ENCODE data around the gene TRIM66.

The TRIM66 gene

GRCh38 chr11:8624698-8625097, 57.8 kb downstream of the TRIM66 start:
- TF ChIP-seq CTCF (IDR thresholded peaks at IDR 0.05) = no peak
- TF ChIP-seq ZFX (IDR thresholded peaks at IDR 0.05; ENCODE audit: borderline replicate concordance) = no peak
- H3K27ac ChIP-seq = no peak overlapping the region

DNA sequence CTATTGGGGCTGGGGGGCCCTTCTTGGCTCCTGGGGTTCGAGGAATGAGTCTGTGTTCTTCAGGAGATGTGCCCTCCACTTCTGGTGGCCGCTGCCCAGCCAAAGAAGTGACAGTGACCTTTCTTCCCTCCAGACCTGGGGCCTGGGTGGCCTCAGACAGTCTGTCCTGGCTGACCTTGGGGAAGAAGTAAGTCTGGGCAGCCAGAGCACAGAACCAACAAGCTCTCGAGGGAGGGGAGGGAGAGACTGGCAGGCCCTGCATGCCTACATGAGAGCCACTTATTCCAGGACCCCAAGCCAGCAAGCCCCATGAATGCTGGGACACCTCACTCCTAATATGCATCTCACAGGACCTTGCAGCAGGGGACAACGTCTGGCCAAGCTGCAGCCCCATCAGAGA, 61.3 kb downstream of the TRIM66 start:
- no peak for TF ChIP-seq CTCF (IDR thresholded peaks at IDR 0.05)
- no peak for TF ChIP-seq ZFX (IDR thresholded peaks at IDR 0.05; ENCODE audit: borderline replicate concordance)
- H3K27ac ChIP-seq = no peak overlapping the region

DNA sequence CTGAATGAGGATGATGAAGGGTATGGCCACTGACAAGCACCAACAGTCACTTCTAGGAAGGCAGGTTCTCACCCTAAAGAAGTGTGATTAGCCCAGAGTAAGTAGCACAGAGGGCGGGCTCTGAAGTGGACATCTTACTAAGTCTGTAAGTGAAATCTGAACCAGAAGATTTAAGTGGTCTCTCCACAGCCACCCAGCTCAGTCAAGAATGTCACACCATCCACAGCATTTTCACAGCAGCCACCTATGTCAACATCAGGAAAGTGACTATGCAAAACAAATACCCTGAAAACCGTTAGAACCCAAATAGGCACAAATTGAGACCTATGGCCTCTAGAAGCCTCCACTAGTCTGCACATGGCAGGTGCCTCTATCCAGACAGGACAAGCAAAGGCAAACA, 65.4 kb downstream of the TRIM66 start:
- TF ChIP-seq ZFX (IDR thresholded peaks at IDR 0.05; ENCODE audit: borderline replicate concordance) (no peak), CTCF (IDR thresholded peaks at IDR 0.05) (no peak)
- H3K27ac ChIP-seq = no peak overlapping the region

GRCh38 chr11:8615291-8616032, 67.0 kb downstream of the TRIM66 start:
- no peak overlapping the region for H3K27ac ChIP-seq
- no peak for TF ChIP-seq ZFX (IDR thresholded peaks at IDR 0.05; ENCODE audit: borderline replicate concordance)
- TF ChIP-seq CTCF (IDR thresholded peaks at IDR 0.05) = no peak

- TF ChIP-seq ZFX (IDR thresholded peaks at IDR 0.05; ENCODE audit: borderline replicate concordance) = no peak
- no peak for TF ChIP-seq CTCF (IDR thresholded peaks at IDR 0.05)
- no peak overlapping the region for H3K27ac ChIP-seq
These were observed 68.0 kb downstream of the TRIM66 start for GRCh38 chr11:8614497-8614896.

DNA sequence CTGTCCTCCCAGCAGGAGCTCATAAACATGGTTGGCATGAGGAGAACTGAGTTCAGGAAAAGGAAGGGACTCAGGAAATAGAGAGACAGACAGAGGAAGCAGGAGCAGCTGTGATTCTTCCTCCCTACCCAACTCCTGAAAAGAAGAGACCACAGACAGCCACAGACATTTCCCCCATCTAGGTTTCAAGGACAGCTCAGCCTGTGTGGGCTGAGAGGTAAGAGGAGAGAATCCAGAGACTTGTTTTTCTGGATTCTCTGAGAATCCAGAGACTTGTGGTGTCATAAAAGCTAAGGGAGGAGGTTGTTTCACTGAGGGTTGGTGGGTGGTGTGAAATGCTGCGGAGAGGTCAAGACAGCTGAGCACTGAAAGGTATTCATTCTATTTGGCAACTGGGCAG, 69.4 kb downstream of the TRIM66 start:
- no peak for TF ChIP-seq CTCF (IDR thresholded peaks at IDR 0.05)
- no peak for TF ChIP-seq ZFX (IDR thresholded peaks at IDR 0.05; ENCODE audit: borderline replicate concordance)
- H3K27ac ChIP-seq = no peak overlapping the region

DNA sequence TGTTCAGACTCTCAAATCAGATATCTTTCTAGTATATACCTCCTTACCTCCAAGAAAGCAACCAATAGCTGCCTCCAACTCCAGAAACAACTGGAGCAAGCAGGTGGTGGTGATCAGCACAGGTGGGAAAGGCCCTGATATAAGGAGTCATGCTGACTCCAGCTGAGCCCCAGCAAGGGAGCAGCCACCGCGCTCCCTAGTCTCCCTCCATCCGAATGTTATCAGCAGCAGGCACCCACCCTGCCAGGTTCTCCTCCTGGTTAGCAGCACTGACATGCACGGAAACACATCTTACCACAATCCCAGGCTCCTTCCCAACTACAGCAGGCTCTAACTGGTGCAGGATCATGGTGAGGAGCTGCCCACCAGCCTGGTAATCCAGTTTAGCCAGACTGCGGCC, 69.9 kb downstream of the TRIM66 start:
- TF ChIP-seq ZFX (IDR thresholded peaks at IDR 0.05; ENCODE audit: borderline replicate concordance) (no peak), CTCF (IDR thresholded peaks at IDR 0.05) (no peak)

More for the DNA sequence above, 69.9 kb downstream of the TRIM66 start:
- H3K27ac ChIP-seq = no peak overlapping the region

All from 22Rv1 (cell line).